ENCODE measurements around the gene MCOLN1. TPM values are rescaled to one million over a fixed set of nuclear protein-coding genes. Genes with fewer than 3 reads are reported as not detected.

Gene MCOLN1
- total RNA-seq, 1 donor from 2014 or later = 3.6 TPM

DNA sequence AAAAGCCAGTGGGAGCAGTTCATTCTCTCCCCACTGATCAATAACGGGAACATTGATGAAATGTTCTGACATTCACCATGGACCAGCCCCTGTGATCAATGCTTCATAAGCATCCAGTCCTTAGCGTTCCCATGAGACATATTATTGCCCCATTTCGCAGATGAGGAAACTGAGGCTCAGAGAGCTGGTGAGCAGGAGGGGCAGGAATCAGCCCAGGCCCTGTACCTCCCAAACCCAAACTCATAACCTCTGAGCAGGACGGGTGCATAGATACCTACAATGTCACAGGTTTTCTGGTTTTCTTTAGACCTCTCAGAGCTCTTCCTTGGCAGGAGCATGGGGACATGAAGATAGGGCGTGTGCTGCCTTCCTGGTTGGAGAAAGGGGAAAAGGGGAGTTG is 2.1 kb downstream of the MCOLN1 start:
- TF ChIP-seq, protein P1, sequence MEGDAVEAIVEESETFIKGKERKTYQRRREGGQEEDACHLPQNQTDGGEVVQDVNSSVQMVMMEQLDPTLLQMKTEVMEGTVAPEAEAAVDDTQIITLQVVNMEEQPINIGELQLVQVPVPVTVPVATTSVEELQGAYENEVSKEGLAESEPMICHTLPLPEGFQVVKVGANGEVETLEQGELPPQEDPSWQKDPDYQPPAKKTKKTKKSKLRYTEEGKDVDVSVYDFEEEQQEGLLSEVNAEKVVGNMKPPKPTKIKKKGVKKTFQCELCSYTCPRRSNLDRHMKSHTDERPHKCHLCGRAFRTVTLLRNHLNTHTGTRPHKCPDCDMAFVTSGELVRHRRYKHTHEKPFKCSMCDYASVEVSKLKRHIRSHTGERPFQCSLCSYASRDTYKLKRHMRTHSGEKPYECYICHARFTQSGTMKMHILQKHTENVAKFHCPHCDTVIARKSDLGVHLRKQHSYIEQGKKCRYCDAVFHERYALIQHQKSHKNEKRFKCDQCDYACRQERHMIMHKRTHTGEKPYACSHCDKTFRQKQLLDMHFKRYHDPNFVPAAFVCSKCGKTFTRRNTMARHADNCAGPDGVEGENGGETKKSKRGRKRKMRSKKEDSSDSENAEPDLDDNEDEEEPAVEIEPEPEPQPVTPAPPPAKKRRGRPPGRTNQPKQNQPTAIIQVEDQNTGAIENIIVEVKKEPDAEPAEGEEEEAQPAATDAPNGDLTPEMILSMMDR (conservative IDR thresholded peaks at IDR 0.05; ENCODE audit: low read depth, low read length) = no peak
- H3K4me3 ChIP-seq (ENCODE audit: low read depth, low read length) = no peak overlapping the region
- DNase-seq (ENCODE audit: low read depth) = no peak

- TF ChIP-seq, protein P1 (conservative IDR thresholded peaks at IDR 0.05; ENCODE audit: low read depth, low read length) = no peak
- DNase-seq (ENCODE audit: low read depth) = no peak
- no peak overlapping the region for H3K4me3 ChIP-seq (ENCODE audit: low read depth, low read length)
Observed at GRCh38 chr19:7524992-7525739, 2.7 kb downstream of the MCOLN1 start.

DNA sequence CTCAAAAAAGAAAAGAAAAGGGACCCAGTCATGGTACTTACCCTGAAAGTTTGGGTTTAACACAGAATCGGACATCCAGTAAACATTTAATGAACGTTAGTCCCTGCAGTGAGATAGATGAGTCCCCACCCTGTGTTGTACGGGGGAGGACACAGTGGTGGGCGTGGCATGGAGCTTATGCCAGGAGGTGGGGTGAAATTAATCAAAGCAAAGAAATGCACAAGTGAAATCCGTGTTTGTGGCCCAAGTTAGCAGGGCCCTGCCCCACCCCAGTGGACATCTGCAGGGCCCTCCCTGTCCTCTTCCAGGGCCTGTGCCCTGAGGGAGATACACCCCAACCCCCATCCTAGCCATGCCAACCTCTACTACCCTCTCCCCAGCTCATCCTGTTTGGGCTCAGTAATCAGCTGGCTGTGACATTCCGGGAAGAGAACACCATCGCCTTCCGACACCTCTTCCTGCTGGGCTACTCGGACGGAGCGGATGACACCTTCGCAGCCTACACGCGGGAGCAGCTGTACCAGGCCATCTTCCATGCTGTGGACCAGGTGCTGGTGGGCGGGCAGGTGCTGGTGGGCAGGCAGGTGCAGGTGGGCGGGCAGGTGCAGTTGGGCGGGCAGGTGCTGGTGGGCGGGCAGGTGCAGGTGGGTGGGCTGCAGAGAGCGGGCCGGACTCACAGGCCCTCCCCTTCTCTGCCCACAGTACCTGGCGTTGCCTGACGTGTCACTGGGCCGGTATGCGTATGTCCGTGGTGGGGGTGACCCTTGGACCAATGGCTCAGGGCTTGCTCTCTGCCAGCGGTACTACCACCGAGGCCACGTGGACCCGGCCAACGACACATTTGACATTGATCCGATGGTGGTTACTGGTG is 3.9 kb downstream of the MCOLN1 start:
- TF ChIP-seq, protein P1 (conservative IDR thresholded peaks at IDR 0.05; ENCODE audit: low read depth, low read length) = no peak
- DNase-seq (ENCODE audit: low read depth) = no peak

GRCh38 chr19:7527516-7528191 is 5.2 kb downstream of the MCOLN1 start:
- no peak overlapping the region for H3K4me3 ChIP-seq (ENCODE audit: low read depth, low read length)
- TF ChIP-seq, protein P1 (conservative IDR thresholded peaks at IDR 0.05; ENCODE audit: low read depth, low read length) = no peak
- no peak for DNase-seq (ENCODE audit: low read depth)

More for the DNA sequence above, 3.9 kb downstream of the MCOLN1 start:
- H3K4me3 ChIP-seq (ENCODE audit: low read depth, low read length) = no peak overlapping the region

GRCh38 chr19:7528192-7528519 is 5.7 kb downstream of the MCOLN1 start:
- TF ChIP-seq, protein P1 (conservative IDR thresholded peaks at IDR 0.05; ENCODE audit: low read depth, low read length) = no peak
- DNase-seq (ENCODE audit: low read depth) = no peak
- no peak overlapping the region for H3K4me3 ChIP-seq (ENCODE audit: low read depth, low read length)

GRCh38 chr19:7528522-7529245 is 6.3 kb downstream of the MCOLN1 start:
- TF ChIP-seq, protein P1 (conservative IDR thresholded peaks at IDR 0.05; ENCODE audit: low read depth, low read length) = no peak
- no peak for DNase-seq (ENCODE audit: low read depth)
- H3K4me3 ChIP-seq (ENCODE audit: low read depth, low read length) = no peak overlapping the region
